Fibroblast of peridontal ligament (primary cell): Measurements from ENCODE around the gene NME1.
"Not testable (repeated sequence)": the region's sequence is repeated elsewhere in the genome, so short reads cannot be mapped to it uniquely, and the experiment has no call there.

Source experiments
- DNase-seq: peaks from one replicate; pipeline ENCODE4 v3.0.0-alpha.2; 2010; ENCODE audit errors: extremely low read depth

Gene NME1

DNA sequence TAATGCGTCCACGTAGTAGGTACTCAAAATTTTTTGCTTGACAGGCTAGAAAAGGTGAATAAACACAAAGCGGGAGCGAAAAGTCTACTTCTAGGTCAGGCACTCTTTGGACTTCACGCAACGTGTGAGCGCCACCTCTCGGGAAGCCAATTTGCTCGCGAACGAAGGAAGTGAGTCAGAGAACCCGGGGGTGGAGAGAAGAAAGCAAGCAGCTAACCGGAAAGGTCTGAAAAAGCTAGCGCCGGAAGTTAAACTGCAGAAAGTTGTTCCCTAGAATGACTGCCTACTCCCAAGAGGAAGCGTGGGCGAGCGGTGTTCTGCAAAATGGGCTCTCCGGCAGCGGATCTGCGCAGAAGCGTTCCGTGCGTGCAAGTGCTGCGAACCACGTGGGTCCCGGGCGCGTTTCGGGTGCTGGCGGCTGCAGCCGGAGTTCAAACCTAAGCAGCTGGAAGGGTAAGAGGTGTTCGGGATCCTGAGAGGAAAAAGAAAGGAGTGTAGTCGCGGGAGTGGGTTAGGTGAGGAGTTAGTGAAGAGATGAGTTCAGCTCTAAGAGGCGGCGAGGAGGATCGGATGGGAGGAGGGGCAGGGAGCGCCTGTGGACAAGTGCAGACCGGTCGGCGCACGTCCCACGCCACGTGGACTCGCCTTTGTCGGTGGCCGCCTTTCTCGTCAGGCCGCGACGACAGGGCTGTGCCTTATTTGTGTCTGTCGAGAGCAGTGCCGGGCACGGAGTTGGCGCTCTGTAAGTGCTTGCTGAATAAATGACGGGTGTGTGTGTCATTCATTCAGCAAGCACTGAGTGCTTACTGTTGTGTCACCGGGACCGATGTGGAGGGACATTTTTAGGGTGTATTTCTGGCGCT lies at the start of gene NME1:
Gene NME1, plus strand, starts transcription at position 350 of the 863 bp plus-strand sequence. CDS start 2,096 bp downstream, outside the sequence.
- DNase-seq: peak; percentile 100

- DNase-seq: no peak
Measured at GRCh38 chr17:51107778-51108177, 45.6 kb upstream of the NME1 start.

DNA sequence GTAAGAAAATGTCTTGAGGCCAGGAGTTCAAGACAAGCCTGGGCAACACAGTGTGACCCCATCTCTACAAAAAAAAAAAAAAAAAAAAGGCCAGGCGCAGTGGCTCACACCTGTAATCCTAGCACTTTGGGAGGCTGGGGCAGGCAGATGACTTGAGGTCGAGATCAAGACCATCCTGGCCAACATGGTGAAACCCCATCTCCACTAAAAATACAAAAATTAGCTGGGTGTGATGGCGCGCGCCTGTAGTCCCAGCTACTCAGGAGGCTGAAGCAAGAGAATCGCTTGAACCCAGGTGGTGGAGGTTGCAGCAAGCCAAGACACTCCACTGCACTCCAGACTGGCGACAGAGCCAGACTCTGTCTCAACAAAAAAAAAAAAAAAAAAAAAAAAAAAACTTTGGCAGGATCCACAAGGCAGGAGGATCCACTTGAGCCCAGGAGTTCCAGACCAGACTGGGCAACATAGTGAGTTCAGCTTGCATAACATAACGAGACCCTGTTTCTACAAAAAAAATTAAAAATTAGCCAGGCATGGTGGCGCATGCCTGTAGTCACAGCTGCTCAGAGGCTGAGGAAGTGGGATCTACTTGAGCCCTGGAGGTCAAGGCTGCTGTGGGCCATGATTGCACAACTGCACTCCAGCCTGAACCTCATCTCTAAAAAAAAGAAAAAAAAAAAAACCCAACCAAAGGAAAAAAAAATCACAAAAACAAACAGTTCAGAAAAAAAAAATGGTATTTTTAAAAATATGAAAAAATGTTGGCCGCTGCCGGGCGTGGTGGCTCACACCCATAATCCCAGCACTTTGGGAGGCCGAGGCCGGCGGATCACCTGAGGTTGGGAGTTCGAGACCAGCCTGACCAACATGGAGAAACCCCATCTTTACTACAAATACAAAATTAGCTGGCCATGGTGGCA lies 40.8 kb upstream of the NME1 start:
- peak; percentile 65 for DNase-seq

DNA sequence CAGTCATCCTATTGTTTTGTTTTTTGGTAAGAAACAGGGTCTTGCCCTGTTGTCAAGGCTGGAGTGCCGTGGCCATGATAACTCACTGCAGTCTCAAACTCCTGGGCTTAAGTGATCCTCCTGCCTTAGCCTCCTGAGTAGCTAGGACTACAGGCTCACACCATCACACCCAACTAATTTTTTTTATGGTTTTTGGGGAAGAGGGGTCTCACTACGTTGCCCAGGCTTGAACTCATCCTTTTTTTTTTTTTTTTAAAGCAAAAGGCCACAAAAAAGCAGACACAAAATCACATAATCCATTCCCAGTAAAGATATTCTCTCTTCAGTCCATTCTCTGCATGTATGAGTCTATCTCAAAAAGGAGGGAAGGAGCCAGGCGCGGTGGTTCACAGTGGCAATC lies 38.2 kb upstream of the NME1 start:
- DNase-seq: no peak

DNA sequence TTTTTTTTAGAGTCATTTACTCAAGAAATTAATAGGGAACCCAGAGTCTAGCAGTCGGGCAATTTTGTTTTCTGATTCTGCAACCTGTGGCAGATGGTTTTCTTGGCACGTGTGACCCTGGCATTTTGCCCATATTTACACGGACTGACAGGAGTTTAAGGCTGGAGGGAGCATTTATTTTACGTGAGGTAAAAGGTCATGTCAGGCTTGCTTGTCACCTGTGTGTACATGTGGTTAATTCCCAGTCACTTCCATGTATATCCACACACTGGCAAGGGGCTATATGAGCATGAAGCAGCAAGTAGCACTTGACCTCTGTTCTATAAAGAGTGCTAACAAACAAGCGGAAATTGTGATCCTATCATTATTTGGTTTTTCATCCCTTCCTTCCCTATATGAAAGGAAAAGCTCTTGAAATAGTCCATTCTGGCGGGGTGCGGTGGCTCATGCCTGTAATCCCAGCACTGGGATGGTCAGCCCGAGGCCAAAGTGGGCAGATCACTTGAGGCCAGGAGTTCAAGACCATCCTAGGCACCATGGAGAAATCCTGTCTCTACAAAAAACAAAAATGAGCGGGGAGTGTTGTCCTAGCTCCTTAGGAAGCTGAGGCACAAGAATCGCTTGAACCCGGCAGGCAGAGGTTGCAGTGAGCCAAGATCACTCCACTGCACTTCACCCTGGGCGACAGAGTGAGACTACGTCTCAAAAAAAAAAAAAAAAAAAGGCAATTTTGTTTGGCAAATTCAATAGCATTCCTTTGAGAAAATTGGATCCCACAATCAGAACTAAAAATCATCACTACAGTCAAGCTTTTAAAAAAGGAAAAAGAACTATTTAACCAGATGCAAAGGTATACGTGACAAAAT lies 34.8 kb upstream of the NME1 start:
- no peak for DNase-seq

- peak; percentile 66 for DNase-seq
Measured at GRCh38 chr17:51119415-51120356, 33.7 kb upstream of the NME1 start.

DNA sequence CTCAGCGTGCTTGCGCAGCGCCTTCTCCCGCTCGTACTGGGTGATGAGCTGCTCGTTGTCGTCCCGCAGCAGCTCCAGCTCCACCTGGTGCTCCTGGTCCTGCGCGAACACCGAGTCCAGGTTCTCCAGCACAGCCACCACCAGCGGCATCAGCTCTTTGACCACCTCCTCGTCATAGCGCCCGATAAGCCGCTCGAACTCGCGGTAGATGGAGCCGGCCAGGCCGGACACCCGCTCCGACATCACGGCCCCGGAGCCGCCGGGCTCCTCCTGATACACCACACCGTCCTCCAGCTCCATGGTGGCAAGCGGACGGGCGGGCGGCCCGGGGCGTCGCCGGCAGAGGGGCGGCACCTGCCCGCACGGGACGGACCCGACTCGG lies 33.0 kb upstream of the NME1 start:
- DNase-seq: peak; percentile 23

DNA sequence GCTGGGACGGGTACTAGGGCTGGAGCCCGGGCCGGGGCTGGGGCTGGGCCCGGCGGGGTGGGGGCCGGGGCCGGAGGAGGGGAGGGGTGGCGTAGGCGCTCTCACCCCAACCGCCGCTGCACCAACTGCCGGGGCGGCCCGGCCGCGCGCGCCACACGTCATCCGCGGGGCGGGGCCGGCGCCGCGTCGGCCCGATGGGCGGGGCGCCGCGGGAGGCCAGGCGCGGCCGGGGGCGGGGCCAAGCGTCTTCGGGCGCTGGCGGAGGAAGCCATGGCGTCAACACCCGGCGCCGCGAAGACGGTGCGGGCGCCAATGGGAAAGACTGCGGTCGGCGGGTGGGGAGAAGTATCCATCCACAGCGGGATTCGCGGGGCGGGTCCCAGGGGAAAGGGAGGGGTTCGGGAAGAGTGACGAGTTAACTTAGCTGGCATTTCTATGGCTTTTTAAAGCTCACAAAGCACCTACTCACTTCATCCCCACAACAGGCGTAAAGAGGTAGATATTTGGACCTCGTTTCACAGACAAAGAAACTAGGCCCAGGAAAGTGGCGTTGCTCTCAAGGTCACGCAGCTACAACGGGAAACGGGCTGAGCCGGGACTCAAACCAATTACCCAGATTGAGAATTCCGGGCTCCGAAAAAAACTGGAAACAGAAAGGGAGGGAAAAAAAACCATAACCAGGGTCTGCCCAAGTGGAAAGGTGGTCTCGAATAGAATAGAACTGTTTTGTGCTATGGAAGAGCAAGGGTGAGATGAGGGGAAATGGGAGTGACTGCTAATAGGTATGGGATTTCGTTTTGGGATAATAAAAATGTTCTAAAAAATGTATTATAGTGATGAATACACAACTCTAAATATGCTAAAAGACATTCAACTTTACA lies 32.4 kb upstream of the NME1 start, which contains the start of gene SPAG9:
Gene SPAG9, minus strand, starts transcription at position 130 of the 881 bp plus-strand sequence. CDS start 212 bp downstream, outside the sequence.
- DNase-seq: peak; percentile 95

DNA sequence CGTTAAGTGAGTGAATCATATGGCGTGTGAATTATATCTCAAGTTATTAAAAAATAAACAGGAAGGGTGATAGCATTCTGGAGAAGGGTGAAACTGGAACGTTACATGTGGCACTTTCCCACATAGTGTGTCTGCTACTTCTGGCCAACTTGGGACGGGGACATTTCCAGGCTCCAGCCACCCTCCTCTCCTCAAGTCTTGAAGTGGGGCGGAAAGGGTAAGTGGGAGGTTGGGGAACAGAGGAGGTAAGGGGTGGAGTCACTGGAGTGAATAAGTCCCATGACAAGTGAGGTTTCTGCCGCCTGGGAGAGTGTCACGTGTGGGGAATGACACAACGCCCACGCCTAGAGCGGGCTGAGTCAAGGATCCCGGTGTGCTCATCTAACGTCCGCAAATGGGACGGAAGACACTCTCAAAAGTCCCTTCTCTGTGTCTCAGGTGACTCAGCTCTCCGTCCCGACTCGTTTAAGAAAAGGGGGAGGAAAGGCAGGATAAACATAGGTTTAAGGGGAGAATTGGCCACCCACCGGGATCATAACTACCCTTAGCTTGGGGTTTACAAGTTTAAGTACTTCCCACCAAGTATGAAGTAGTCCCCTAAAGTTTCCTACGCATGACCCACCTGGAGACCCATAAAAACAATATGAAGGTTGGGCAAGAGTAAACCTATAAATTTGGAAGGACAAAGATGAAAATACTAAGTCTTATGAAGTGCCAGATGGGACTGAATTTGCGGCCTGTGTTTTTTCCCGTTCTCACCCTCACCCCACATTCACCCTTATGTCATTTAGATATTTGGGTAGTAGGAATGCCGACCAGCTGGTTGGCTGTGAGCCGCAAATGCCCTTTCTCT lies 31.5 kb upstream of the NME1 start:
- DNase-seq: peak; percentile 92

- DNase-seq: not testable (repeated sequence)
Measured at GRCh38 chr17:51122473-51123115, 30.8 kb upstream of the NME1 start.

GRCh38 chr17:51124640-51125503 lies 28.5 kb upstream of the NME1 start:
- DNase-seq: no peak

DNA sequence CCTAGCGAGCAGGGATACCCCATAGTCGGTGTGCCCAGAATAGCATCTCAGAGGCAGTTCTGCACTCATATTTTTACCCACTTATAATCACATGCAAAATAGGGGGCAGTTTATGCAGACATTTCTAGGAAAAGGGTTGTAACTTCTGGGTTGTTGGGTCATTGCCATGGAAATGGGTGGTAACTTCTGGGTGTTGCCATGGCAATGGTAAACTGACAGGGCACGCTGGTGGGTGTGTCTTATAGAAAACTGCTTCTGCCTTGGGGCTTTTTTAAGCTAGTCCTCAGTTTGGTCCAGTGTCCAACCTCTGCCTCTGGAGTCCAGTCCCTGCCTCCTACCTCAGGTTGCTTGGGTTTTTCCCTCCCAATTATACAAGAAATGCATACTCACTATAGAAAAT lies 25.3 kb upstream of the NME1 start:
- no peak for DNase-seq

- DNase-seq: no peak
Measured at GRCh38 chr17:51132964-51133319, 20.4 kb upstream of the NME1 start.

GRCh38 chr17:51133365-51133764 lies 20.0 kb upstream of the NME1 start:
- DNase-seq: no peak

DNA sequence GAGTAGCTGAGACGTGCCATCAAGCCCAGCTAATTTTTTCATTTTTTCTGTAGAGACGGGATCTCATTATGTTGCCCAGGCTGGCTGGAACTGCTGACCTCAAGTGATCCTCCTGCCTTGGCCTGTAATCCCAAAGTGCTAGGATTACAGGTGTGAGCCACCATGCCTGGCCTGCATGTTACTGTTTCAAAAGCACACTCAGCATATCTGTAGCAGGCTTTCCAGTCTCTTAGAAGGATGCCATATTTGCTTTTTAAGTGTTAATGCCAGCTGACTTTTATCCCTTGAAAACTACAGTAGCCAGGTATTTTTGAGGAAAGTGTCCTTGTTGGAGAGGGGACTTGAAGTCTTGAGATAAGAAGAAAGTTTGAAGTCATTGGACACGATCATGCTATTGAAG lies 17.4 kb upstream of the NME1 start:
- DNase-seq: no peak

DNA sequence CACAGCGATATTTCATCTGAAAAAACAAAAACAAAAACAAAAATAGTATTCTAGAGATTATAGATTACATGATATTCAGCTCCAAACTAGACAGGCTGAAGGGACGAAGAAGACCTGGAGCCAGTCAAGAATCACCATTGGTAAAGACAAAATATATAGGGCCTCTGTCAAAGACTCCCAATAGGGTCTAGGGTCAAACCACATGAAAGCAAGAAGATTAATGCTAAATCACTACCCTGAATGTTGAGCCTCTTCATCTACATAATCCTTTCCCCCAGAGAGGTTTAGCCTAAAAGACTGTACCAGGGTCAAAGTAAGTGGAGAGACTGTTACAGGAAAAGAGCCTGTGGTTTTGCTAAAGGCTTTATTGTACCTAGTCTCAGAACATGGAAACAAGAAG lies 10.8 kb upstream of the NME1 start:
- no peak for DNase-seq
